HCT116 (cell line): ENCODE results near the gene KLK1. TPM values are rescaled to one million over a fixed set of nuclear protein-coding genes. Genes with fewer than 3 reads are reported as not detected.

Source experiments
- ATAC-seq: fragments of 200-7000 bp; cut with Tn5 transposase; 2 replicates; pipeline ENCODE4 v1.9.1; 2020; ENCODE audit warnings: mild to moderate bottlenecking, moderate library complexity
- BruUV-seq: library from RNA; stranded (reverse); fragments of 400-500 nt; replicated peaks from 2 replicates; lab custom pipeline; 2021; lab: Mats Ljungman, UMichigan
- CTCF ChIA-PET: fragments of 300-600 bp; sonication (Branson Sonifier 250); formaldehyde crosslinking; loops from one replicate; lab custom pipeline; 2021; ENCODE audit warnings: antibody characterized with exemption; lab: Charles Lee
- POLR2A ChIA-PET: fragments of 300-600, 350-600 bp; sonication (Branson Sonifier 250); formaldehyde crosslinking; loops from one replicate; lab custom pipeline; 2021; ENCODE audit warnings: antibody characterized with exemption; lab: Charles Lee
- RAD21 ChIA-PET, 2 experiments: fragments of 300-600 bp; sonication (Branson Sonifier 250); formaldehyde crosslinking; loops; one replicate each; lab custom pipeline; 2023; ENCODE audit warnings: low total read pairs in 2 of 2; ENCODE audit not compliant: uncharacterized antibody in 2 of 2, unreplicated experiment in 2 of 2, low non-redundant PET in 1 of 2; lab: Charles Lee
- DNase-seq: peaks from one replicate; pipeline ENCODE4 v3.0.0-alpha.2; 2010; ENCODE audit warnings: low read depth, low spot score
- H2AFZ ChIP-seq: fragments of 200-600 bp; shearing (Covaris generic), sonication (generic); 2 replicates; pipeline ENCODE4 v1.6.1; 2017; ENCODE audit warnings: low read depth, mixed run types, mixed read lengths, antibody characterized with exemption, low read length; ENCODE audit not compliant: poor library complexity, severe bottlenecking
- H3K27ac ChIP-seq: 2 replicates; pipeline ENCODE4 v1.5.1; 2012; ENCODE audit warnings: low read depth, low read length
- H3K27me3 ChIP-seq: fragments of 200-600 bp; sonication (generic); 2 replicates; pipeline ENCODE4 v1.6.1; 2016; ENCODE audit warnings: mixed run types, low read length, mixed read lengths; ENCODE audit not compliant: insufficient read depth
- H3K36me3 ChIP-seq, 2 experiments: fragments of 200-500 bp in 1 of 2; fragments of 200-600 bp in 1 of 2; sonication (Bioruptor generic) in 1 of 2; sonication (generic) in 1 of 2; 2 replicates each; pipeline versions ENCODE4 v1.5.1 to v1.6.1; 2014 to 2016; ENCODE audit warnings: low read length in 2 of 2, inconsistent platforms in 1 of 2, mixed read lengths in 1 of 2, mixed run types in 1 of 2; ENCODE audit not compliant: insufficient read depth in 2 of 2, control insufficient read depth in 1 of 2
- H3K4me1 ChIP-seq, 2 experiments: fragments of 200-600 bp in 1 of 2; sonication (generic) in 1 of 2; 2 replicates each; pipeline versions ENCODE4 v1.5.1 to v1.6.1; 2012 to 2017; ENCODE audit warnings: low read length in 2 of 2, inconsistent platforms in 1 of 2, mild to moderate bottlenecking in 1 of 2, mixed read lengths in 1 of 2, mixed run types in 1 of 2, moderate library complexity in 1 of 2; ENCODE audit not compliant: insufficient read depth in 2 of 2, control insufficient read depth in 1 of 2
- H3K4me2 ChIP-seq: fragments of 200-600 bp; sonication (generic); 2 replicates; pipeline ENCODE4 v1.6.1; 2017; ENCODE audit warnings: mixed run types, low read length, mixed read lengths
- H3K4me3 ChIP-seq, 2 experiments: fragments of 200-600 bp in 1 of 2; sonication (generic) in 1 of 2; replicated peaks in 1 of 2; 2 replicates each; pipeline ENCODE4 v1.5.1; 2011 to 2016; ENCODE audit warnings: low read length in 2 of 2, control low read depth in 1 of 2, low read depth in 1 of 2, mild to moderate bottlenecking in 1 of 2, mixed read lengths in 1 of 2, mixed run types in 1 of 2
- H3K79me2 ChIP-seq: fragments of 200-600 bp; sonication (generic); 2 replicates; pipeline ENCODE4 v1.6.1; 2017; ENCODE audit warnings: mild to moderate bottlenecking, mixed run types, low read length, moderate library complexity, mixed read lengths; ENCODE audit not compliant: insufficient read depth
- H3K9ac ChIP-seq: fragments of 200-600 bp; sonication (generic); 2 replicates; pipeline ENCODE4 v1.6.1; 2016; ENCODE audit warnings: low read length, mixed read lengths
- H3K9me2 ChIP-seq: fragments of 200-600 bp; sonication (generic), shearing (Covaris generic); 2 replicates; pipeline ENCODE4 v1.6.1; 2017; ENCODE audit warnings: mixed run types, mild to moderate bottlenecking, moderate library complexity; ENCODE audit not compliant: insufficient read depth
- H3K9me3 ChIP-seq, 2 experiments: fragments of 200-500 bp in 1 of 2; fragments of 200-600 bp in 1 of 2; sonication (Bioruptor generic) in 1 of 2; sonication (generic) in 1 of 2; 2 replicates each; pipeline ENCODE4 v1.6.1; 2014 to 2017; ENCODE audit warnings: low read length in 2 of 2, mixed read lengths in 2 of 2, inconsistent platforms in 1 of 2, low read depth in 1 of 2, mild to moderate bottlenecking in 1 of 2, mixed run types in 1 of 2, moderate library complexity in 1 of 2; ENCODE audit not compliant: control insufficient read depth in 1 of 2, insufficient read depth in 1 of 2
- H4K20me1 ChIP-seq: fragments of 200-600 bp; sonication (generic), shearing (Covaris generic); 2 replicates; pipeline ENCODE4 v1.6.1; 2017; ENCODE audit warnings: mixed run types, mild to moderate bottlenecking, moderate library complexity; ENCODE audit not compliant: insufficient read depth
- CEBPB ChIP-seq: IDR thresholded peaks from 2 replicates; pipeline ENCODE4 v1.6.1; 2012; ENCODE audit warnings: low read depth
- EGR1 ChIP-seq: IDR thresholded peaks from 2 replicates; pipeline ENCODE4 v1.6.1; 2012; ENCODE audit warnings: low read depth
- ELF1 ChIP-seq: IDR thresholded peaks from 2 replicates; pipeline ENCODE4 v1.6.1; 2012; ENCODE audit warnings: low read depth, borderline replicate concordance
- EZH2 ChIP-seq: fragments of 200-600 bp; sonication (generic); IDR thresholded peaks from 2 replicates; pipeline ENCODE4 v1.6.1; 2017; ENCODE audit warnings: antibody characterized with exemption, mixed run types
- FOSL1 ChIP-seq: IDR thresholded peaks from 2 replicates; pipeline ENCODE4 v1.6.1; 2012; ENCODE audit warnings: low read depth
- JUND ChIP-seq: IDR thresholded peaks from 2 replicates; pipeline ENCODE4 v1.6.1; 2012
- POLR2A ChIP-seq: IDR thresholded peaks from 2 replicates; pipeline ENCODE4 v1.7.0; 2011; ENCODE audit warnings: borderline replicate concordance; ENCODE audit not compliant: insufficient read depth, insufficient read length; ENCODE audit errors: extremely low read depth
- POLR2AphosphoS5 ChIP-seq: IDR thresholded peaks from 2 replicates; pipeline ENCODE4 v1.6.1; 2011; ENCODE audit warnings: mild to moderate bottlenecking, low read depth, low read length, moderate library complexity
- RAD21 ChIP-seq: IDR thresholded peaks from 2 replicates; pipeline ENCODE4 v1.6.1; 2012; ENCODE audit warnings: low read depth, mild to moderate bottlenecking
- SRF ChIP-seq: IDR thresholded peaks from 2 replicates; pipeline ENCODE4 v1.6.1; 2012; ENCODE audit warnings: low read depth
- TCF7L2 ChIP-seq: IDR thresholded peaks from 2 replicates; pipeline ENCODE4 v1.7.0; 2011; ENCODE audit warnings: borderline replicate concordance, inconsistent platforms; ENCODE audit not compliant: insufficient read depth, insufficient read length; ENCODE audit errors: extremely low read depth
- YY1 ChIP-seq: IDR thresholded peaks from 2 replicates; pipeline ENCODE4 v1.6.1; 2011; ENCODE audit warnings: low read length, low read depth, moderate library complexity, mild to moderate bottlenecking; ENCODE audit not compliant: insufficient replicate concordance; ENCODE audit errors: extremely low read depth
- ZFX ChIP-seq: fragments of 450-650 bp; IDR thresholded peaks from 2 replicates; pipeline ENCODE4 v1.6.1; 2017
- ZNF274 ChIP-seq: fragments of 200-500 bp; sonication (Bioruptor generic); IDR thresholded peaks from 2 replicates; pipeline ENCODE4 v1.6.1; 2014; ENCODE audit warnings: mild to moderate bottlenecking, low read depth, low read length, inconsistent platforms
- intact Hi-C: fragments of 100-400 bp; cut with micrococcal nuclease; formaldehyde crosslinking; loops from 2 replicates; pipeline ENCODE4 v1.10.0; 2022
- total RNA-seq: library from RNA; stranded (reverse); gene quantifications from one replicate; pipeline ENCODE4 v1.2.1, GENCODE V29; 2021; ENCODE audit not compliant: unreplicated experiment
- TF ChIP-seq, protein P1 (sequence below): IDR thresholded peaks from 2 replicates; pipeline ENCODE4 v1.6.1; 2012
- TF ChIP-seq, protein P2 (sequence below): IDR thresholded peaks from 2 replicates; pipeline ENCODE4 v1.6.1; 2011; ENCODE audit warnings: mild to moderate bottlenecking, low read length, moderate library complexity; ENCODE audit not compliant: insufficient replicate concordance; ENCODE audit errors: extremely low read depth
- TF ChIP-seq, protein P3 (sequence below): IDR thresholded peaks from 2 replicates; pipeline ENCODE4 v1.6.1; 2012; ENCODE audit warnings: low read depth
- TF ChIP-seq, protein P4 (sequence below): IDR thresholded peaks from 2 replicates; pipeline ENCODE4 v1.6.1; 2012

Gene KLK1
- total RNA-seq, 1 experiment from 2014 or later, result 3.3 TPM

DNA sequence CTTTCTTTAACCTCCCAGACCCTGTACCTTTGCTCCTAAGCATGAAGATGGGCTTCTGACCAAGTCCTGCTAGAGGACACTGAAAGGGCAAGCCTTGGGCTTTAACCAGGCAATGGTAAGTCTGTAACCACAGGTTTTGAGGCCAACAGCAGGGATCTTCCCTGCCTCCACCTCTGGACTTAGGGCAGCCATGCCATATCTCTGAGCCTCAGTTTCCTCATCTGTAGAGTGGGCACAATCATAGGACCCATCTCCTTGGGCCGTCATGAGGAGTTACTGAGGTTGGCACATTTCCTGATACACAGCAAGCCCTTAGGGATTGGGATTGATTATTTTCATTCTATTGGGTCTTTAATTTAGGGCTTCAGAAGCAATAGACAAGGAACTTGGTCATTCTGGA, 14.7 kb downstream of the KLK1 start:
- no TSS peak for BruUV-seq
- Histone ChIP-seq H2AFZ (no peak overlapping the region), H3K4me2 (no peak overlapping the region), H3K4me3 (no peak overlapping the region), H3K36me3 (no peaks in the 10 kb centered on the region), H3K79me2 (peaks cover 6% of the 10 kb centered on the region), H3K9me3 (no peaks in the 10 kb centered on the region), H4K20me1 (0 out of 2 replicates have a peak, but pooled peaks cover under 1% of the 10 kb centered on the region), H3K27ac (no peak overlapping the region), H3K9ac (no peak overlapping the region), H3K27me3 (no peaks in the 10 kb centered on the region), H3K9me2 (no peaks in the 10 kb centered on the region), H3K4me1 (peaks cover 0 to 9% of the 10 kb centered on the region in 2 experiments; a peak in 2 of 4 replicates)
- TF ChIP-seq ELF1, result no peak
- TF ChIP-seq, protein P1, sequence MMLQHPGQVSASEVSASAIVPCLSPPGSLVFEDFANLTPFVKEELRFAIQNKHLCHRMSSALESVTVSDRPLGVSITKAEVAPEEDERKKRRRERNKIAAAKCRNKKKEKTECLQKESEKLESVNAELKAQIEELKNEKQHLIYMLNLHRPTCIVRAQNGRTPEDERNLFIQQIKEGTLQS, result no peak
- no peak for TF ChIP-seq CEBPB
- no peak for TF ChIP-seq EZH2
- TF ChIP-seq EGR1, result no peak
- TF ChIP-seq ZNF274, result no peak
- TF ChIP-seq POLR2AphosphoS5, result no peak
- no peak for TF ChIP-seq YY1
- TF ChIP-seq, protein P2, sequence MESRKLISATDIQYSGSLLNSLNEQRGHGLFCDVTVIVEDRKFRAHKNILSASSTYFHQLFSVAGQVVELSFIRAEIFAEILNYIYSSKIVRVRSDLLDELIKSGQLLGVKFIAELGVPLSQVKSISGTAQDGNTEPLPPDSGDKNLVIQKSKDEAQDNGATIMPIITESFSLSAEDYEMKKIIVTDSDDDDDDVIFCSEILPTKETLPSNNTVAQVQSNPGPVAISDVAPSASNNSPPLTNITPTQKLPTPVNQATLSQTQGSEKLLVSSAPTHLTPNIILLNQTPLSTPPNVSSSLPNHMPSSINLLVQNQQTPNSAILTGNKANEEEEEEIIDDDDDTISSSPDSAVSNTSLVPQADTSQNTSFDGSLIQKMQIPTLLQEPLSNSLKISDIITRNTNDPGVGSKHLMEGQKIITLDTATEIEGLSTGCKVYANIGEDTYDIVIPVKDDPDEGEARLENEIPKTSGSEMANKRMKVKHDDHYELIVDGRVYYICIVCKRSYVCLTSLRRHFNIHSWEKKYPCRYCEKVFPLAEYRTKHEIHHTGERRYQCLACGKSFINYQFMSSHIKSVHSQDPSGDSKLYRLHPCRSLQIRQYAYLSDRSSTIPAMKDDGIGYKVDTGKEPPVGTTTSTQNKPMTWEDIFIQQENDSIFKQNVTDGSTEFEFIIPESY, result no peak
- TF ChIP-seq RAD21, result no peak
- no peak for TF ChIP-seq SRF
- TF ChIP-seq JUND, result no peak
- no peak for TF ChIP-seq POLR2A
- TF ChIP-seq ZFX, result no peak
- TF ChIP-seq TCF7L2, result no peak
- TF ChIP-seq FOSL1, result no peak
- TF ChIP-seq, protein P3, sequence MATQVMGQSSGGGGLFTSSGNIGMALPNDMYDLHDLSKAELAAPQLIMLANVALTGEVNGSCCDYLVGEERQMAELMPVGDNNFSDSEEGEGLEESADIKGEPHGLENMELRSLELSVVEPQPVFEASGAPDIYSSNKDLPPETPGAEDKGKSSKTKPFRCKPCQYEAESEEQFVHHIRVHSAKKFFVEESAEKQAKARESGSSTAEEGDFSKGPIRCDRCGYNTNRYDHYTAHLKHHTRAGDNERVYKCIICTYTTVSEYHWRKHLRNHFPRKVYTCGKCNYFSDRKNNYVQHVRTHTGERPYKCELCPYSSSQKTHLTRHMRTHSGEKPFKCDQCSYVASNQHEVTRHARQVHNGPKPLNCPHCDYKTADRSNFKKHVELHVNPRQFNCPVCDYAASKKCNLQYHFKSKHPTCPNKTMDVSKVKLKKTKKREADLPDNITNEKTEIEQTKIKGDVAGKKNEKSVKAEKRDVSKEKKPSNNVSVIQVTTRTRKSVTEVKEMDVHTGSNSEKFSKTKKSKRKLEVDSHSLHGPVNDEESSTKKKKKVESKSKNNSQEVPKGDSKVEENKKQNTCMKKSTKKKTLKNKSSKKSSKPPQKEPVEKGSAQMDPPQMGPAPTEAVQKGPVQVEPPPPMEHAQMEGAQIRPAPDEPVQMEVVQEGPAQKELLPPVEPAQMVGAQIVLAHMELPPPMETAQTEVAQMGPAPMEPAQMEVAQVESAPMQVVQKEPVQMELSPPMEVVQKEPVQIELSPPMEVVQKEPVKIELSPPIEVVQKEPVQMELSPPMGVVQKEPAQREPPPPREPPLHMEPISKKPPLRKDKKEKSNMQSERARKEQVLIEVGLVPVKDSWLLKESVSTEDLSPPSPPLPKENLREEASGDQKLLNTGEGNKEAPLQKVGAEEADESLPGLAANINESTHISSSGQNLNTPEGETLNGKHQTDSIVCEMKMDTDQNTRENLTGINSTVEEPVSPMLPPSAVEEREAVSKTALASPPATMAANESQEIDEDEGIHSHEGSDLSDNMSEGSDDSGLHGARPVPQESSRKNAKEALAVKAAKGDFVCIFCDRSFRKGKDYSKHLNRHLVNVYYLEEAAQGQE, result no peak
- TF ChIP-seq, protein P4, sequence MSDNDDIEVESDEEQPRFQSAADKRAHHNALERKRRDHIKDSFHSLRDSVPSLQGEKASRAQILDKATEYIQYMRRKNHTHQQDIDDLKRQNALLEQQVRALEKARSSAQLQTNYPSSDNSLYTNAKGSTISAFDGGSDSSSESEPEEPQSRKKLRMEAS, result no peak
- no peak for DNase-seq
- CTCF ChIA-PET, result no interaction called here
- no peak for ATAC-seq
- intact Hi-C loops, result no loop called here
- POLR2A ChIA-PET, result no interaction called here
- RAD21 ChIA-PET, result no interaction called here
